Middle frontal gyrus (tissue), 1 donor: ENCODE results near the gene HUS1B.
"Not testable (repeated sequence)": the region's sequence is repeated elsewhere in the genome, so short reads cannot be mapped to it uniquely, and the experiment has no call there.

Source experiments
- DNase-seq: peaks from one replicate; pipeline ENCODE4 v3.0.0-alpha.2; 2015; ENCODE audit warnings: low spot score; ENCODE audit errors: extremely low spot score

The HUS1B gene

DNA sequence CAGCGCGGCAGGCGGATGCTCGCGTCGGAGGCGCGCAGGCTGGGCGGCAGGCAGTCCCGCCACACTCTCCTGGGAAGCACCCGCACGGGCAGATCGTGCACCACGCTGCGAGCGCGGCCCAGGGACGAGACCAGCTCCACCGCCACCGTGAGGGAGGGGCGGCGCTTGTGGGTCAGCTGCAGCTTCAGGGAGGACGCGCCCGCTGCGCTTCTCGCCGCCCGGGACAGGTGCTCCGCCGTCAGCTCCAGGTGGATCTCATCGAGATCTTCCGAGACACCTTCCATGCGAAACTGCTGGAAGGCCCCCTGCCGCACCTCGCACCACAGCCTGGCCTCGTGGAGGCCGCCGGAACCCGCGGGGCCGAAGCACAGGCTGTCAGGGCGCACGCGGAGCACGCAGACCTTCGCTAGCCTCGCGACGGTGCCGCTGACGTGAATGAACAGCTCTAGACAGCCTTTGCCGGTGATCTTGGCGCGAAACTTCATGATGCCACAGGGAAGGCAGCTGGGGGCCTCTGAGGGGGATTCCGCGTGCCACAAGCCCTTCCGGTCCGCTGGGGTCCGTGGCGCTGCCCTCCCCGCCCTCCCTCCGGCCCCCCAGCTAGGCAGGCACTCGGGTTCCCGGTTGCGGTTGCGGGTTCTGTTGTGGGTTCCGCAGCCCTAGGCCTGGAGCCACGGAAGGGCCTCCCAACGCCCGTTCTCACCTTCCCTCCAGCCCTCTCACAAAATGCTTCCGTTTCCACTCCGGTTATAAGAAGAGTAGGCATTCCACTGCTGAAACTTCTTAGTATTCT lies at the start of gene HUS1B:
HUS1B (minus strand) TSS at position 641 of the 793 bp plus-strand sequence; CDS start at position 485, 156 bp downstream.
- no peak for DNase-seq

DNA sequence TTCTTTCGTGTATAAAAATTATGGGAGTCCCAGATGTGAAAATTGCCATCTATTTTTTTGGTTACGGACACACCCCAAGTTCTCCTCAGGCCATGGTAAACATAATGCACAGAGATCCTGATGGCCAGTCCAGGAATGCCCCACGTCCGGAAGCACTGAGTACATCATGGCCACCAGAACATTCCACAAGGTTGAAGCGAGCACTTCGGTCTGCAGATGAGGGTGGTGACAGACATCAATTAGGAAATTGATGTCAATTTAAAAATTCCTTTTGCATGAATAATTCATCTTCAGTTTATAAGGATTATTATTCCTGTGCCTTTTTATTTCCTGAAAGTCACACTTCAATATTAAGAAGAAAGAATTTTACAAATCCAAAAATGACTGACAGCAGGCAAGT lies 49.2 kb upstream of the HUS1B start:
- DNase-seq = no peak

DNA sequence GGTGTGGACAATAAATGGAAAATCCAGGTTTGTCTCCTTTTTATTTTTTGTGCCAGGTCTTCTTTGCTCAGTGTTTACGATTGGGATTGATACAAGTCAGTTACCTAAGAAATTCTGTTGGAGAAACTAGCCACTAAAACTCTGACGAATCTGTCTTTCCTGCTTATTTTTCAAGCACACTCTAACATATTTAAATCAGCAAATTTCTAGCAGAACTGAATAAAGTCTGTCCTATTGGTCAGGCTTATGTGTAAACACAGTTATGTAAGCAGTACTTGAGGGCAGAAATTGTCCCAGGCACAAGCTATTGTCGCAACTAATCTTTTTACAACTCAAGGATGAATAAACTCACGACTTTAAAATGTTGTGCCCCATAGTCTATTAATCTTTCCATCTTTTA lies 48.1 kb upstream of the HUS1B start:
- DNase-seq = no peak

DNA sequence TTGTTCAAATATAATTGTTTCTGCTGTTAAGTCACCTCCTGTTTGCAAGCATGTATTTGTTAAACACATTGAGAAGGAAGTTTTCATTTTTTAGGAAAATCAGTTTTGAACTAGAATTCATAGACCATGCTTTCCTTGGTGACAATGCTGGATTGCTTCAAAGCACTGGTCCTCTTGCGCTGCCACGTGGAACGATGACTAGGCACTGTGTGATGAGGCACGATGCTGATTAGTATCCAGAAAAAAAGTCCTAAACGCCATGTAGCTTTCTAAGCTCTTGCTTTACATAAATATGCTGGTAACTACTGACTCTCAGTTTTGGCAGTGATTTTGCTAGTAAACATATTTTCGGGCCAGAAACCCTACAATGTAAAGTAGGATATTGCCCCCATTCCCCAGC lies 47.1 kb upstream of the HUS1B start:
- no peak for DNase-seq

DNA sequence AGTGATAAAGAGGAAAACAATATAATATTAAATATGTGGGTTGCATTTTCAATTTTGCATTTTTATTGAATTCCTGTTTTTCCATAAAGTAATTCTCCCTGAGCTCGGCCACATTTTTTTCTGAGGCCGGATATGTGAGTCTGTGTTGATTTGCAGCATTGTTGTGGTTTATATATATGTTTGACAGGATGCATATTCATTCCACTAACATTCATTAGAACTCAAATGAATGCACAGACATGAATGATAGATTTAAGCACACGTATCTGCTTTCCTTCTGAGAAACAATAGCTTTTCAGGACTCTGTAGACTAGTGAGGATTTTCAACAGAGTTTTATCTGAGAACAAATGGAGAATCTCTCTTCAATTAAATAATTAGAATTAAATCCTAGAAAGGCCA lies 46.7 kb upstream of the HUS1B start:
- no peak for DNase-seq

DNA sequence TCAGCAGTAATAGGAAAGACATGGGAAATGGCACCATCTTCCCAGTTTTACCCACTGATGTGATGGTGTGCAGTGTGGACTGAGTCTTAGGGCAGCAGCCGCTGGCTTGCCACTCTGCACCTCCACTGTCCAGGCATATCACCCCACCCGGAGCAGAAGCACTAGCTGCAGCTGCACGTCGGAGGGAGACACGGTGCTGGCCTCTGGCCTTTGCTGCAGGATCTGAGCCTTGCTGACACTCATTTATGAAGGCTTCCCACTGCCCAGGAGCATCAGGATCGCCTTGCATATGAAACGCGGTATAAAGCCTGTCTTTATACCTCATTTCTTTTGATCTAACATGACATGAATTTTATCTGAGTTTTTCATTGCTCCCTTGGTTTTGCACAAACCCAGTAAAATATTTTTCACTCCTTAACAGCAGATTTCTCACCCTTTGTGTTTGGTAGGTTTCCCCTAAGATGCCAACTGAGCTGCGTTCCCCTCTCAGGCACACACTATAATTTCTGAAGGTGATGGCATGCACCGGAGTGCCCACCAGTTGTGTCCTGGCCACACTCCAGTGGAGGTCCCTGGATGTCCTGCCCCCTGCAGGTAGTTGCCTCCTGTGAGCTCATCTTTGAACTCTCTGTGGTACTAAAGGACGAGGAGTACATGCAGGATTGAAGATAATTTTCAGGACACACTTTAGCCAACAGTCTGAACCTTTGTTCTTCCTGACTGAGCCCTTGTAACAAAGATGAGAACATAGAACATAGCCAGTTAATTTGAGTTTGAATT lies 45.0 kb upstream of the HUS1B start:
- no peak for DNase-seq

DNA sequence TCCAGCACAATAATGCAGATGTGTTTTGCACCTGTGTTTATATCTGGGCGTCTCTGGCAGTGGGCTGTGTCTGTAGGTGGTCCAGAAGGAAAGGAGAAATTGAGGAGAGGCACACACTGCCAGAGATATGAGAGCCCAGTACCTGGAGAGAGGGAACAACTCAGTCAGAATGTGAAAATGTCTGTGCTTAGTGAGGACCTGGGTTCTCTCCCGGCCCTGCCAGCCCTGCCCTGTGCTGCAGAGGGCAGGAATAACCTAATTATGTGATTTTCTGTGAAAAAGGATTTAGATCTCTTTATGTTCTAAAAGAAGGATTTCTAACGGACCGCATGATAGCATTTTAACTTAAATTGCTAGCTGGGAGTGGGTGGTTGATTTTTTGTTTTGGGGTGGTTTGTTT lies 44.3 kb upstream of the HUS1B start:
- no peak for DNase-seq

DNA sequence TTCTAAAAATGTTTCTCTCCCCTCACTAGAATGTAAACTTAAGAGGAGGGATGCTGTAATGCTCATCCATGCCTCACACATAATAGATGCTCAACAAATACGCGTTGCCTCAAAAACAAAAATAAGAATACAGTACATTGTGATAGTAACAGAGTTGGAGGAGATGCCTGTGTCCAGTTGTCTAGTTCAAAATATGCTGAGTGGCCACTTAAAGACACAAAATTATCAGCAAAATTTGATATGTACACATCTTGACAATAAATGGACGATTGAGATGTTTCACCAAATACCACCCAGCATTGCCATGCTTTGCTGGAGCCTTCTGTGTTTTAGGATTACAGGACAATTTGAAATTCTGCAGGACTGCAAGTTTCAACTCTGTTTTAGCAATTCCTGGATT lies 43.6 kb upstream of the HUS1B start:
- DNase-seq = no peak

DNA sequence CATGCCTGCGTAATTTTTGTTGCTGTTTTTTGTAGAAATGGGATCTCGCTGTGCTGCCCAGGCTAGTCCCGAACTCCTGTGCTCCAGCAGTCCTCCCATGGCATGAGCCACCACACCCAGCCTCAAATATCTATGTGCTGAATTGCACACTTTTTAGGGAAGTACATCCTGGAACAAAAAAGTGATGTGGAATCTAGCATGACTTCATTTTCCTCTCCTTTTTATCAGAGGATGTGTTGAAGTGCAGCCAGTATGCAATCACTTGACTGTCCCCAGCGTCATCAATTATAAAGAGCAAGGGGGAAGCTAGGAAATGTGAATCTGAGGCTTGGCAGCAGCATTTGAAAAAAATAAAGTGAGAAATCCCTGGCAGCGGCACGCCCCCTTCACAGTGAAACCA lies 42.4 kb upstream of the HUS1B start:
- DNase-seq = no peak

DNA sequence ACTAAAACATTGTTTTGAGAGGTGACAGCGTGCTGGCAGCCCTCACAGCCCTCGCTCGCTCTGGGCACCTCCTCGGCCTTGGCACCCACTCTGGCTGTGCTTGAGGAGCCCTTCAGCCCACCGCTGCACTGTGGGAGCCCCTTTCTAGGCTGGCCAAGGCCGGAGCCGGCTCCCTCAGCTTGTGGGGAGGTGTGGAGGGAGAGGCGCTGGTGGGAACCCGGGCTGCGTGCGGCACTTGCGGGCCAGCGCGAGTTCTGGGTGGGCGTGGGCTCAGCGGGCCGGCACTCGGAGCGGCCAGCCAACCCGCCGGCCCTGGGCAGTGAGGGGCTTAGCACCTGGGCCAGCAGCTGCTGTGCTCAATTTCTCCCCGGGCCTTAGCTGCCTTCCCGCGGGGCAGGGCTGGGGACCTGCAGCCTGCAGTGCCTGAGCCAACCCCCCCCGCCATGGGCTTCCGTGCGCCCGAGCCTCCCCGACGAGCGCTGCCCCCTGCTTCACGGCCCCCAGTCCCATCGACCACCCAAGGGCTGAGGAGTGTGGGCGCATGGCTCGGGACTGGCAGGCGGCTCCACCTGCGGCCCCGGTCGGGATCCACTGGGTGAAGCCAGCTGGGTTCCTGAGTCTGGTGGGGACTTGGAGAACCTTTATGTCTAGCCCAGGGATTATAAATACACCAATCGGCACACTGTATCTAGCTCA lies 37.7 kb upstream of the HUS1B start:
- DNase-seq = not testable (repeated sequence)

DNA sequence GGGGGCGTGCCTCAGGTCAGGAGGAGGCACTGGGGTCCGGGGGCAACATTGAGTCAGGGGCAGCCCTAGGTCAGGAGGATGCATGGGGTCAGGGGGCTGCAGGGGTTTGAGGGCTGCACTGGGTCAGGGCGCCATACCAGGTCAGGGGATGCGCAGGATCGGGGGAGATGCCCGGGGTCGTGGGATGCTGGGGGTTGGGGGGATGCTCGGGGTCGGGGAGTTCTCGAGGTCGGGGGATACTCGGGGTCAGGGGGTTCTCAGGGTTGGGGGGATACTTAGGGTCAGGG lies 36.8 kb upstream of the HUS1B start:
- no peak for DNase-seq

DNA sequence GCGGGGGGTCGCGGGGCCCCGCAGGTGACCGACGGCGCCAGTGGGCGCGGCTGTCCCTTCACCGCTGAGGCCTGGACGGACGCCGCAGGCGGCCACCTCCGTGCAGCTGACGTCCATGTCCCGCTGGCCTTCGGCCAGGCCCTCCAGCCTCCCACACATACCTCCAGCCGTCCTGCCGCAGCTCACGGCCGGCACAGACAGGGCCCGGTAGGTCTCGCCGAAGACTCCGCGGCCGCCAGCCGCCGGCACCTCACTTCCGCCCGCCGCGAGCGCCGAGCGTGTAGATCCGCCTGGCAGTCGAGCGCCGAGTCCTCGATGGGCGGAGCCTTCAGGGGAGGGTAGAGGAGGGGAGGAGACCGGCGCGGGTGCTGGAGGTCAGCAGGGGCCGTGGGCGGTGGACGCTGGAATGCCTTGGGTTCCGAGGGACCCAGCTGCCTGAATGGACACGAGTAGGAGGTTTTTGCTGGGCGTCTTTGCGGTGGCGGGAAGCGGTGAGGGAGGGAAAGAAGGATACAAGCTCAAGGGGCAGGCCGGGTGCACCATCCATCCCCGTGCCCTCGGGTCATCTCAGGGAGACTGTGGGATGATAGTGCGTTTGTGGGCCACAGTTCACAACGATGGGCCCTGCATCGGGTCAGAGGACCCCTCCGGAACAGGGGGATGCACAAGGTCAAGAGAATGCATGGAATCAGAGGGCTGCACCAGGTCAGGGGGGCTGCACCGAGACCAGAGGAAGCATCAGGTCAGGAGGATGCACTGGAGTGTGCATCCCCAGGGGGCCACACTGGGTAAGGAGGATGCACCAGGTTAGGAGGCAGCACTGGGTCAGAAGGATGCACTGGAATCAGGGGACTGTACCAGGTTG lies 36.2 kb upstream of the HUS1B start, which contains the start of gene EXOC2:
EXOC2 (minus strand) TSS at position 282 of the 865 bp plus-strand sequence. CDS start 55,321 bp downstream, outside the sequence.
- DNase-seq = peak; percentile 81

DNA sequence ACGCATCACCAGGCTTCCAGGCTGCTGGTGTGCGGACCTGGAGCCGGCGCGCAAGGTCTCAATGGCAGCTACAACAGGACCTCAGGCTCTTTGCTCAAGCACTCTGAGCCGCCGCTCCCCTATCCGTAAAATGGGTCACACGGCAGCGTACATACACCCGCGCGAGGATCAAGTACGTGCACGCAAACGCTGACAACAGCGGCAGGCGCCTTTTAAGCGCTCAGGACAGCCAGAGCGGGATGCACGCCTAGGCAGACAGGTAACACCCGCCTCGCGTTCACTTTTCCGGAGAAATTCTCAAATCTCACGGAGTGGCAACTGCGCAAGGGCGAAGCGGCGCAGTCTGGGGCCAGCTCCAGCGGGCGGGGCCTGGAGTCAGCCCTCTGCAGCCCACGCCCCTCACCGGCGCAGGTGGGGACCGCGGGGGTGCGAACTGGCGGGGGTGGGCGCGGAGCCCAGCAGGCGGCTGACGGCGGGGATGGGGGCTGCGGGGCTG lies 35.5 kb upstream of the HUS1B start:
- no peak for DNase-seq

DNA sequence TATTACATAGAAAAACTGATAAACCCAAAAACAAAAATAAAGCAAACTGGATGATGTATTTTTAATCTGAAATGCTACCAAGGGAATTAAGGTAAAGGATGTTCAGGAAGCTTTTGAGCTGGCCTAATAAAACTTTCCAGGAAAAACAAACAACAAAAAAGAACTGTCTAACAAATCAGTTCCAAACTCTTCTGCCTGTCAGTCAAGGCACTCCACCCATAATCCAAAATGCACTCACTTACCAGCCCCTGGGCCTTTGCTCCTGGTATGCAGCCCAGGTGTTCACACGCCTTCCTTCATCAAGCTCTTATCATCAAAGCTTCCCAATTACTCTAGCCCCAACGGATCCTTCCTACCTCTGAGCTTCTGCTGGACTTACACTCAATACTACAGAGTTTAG lies 32.3 kb upstream of the HUS1B start:
- no peak for DNase-seq

DNA sequence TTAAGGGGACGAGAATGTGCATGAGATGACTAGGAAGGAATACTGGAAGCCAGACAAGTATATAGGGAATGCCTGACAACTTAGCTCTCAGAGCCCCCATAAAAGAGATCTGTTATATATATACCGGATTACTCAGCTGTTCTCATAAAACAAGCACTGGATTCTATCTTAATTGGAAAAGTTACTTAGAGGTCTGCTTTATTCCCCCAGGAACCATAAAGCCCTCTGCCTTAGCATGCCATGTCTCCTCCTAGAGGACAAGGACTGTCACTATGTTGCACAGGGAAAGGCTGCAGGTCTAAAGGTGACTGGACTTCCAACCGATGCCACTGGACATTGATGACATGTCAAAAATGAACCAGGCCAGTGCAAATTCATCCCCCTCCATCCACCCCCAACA lies 29.6 kb upstream of the HUS1B start:
- no peak for DNase-seq

DNA sequence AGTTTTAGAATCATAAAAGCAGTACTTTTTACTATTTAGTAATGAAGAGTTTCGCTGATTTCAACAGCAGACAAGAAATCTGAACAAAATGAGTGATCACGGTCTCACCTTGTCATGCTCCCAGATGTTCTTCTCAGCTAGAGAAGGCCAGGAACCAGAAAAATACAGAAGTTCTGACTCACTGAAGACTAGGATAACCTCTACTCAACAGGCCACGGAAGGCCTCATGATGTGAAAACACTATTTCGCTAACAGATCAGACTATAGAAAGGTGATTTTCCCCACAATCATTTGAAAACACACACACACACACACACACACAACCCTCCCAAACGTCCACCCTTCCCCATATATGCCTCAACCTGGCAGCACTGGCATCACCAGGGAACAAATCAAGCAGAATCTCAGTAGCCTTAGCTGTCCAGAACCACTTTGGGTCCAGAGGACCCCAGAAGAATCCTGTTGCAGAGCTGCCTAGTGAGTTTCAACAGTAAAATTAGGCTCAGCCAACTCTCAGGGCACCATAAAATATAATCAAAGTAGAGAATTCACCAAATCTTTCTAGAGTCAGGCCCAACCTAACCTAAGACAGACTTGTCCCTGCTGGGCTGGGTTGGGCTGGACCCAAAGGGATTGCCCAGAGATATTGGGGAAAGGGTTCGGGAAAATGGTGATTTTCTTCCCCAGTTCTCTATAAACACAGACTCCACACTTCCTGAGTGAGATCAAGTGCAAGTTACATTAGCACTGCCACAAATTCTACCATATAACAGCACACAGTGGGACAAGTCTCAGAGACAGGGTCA lies 28.1 kb upstream of the HUS1B start:
- no peak for DNase-seq

DNA sequence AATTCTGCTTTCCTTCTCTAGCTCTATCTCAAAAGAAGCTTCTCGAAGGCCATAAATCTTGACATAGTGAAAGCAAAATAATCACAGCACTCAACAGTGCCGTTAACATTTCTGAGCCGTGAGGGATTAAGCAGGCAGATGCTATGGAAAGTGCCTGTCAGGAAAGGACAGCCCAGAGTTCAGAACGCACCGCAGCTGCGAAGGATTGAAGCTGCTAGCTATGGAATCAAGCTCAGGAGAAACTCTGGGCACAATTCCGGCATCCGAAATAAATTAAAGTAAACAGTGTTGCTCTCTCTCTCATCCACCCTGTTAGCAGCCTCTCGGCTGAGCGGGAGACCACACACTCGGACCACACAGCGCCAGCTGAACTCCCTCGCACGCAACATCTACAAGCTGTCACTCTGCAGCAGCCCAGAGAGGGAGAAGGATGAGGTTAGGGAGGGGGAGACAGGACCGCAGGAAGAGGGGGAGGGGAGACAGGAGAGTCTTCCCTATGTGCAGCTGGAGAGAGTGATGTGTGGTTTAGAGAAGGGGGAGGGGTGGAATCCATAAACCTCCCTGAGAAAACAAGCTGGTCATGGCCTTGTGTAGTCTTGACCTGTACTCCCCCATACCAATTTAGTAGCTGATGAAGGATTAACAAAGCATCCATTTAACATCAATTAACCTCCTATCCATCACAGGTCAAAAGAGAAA lies 27.0 kb upstream of the HUS1B start:
- no peak for DNase-seq

DNA sequence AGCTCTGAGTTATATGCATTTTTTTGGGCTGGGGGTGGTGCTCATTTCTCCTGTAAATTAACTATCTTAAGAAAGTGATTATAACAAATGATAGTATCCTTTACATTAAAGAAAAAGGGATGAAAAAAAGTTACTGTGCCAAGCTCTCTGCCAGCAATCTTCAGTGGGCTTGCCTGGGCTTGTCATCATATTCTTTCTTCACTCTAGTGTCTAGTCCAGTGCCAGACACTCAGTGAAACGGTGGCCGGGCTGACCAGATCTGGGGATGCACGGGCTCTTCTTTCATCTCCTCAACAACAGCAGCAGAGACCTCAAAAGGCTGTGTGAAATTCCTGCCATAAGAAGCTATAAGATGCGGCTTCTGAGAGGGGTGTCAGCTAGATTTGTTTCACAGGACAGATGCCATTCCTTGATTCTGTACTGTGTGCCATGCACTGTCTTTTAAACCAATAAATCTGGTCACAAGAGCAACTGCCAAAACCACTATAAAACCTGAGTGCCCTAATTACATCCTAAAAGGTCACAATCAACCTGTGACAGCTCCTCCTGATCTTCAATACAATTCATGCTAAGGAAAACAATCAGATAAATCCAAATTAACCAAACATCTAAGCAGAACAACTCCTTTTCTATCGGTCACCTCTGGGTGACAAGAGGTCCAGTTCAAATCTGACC lies 23.9 kb upstream of the HUS1B start:
- no peak for DNase-seq

DNA sequence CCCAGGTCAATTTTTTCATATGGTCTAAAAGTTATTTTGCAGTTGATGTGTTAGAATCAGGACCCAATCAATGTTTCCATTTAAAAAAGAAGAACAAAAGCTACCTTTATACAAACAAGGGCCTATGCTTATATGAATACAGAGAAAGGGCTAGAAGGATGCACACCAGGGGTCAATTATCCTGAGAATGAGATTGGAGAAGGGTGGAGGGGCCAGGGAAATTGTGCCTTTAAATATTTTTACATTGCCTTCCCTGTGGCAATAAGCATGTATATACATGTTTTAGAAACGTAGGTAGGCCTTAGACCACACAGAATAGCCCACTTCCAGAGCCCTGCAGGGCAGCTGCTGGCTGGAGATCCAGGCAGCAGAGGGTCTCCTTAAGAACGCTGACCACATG lies 23.4 kb upstream of the HUS1B start:
- no peak for DNase-seq
